A549 treated with Hydrocortisone at 1 μM for 4 hours (cell line): ENCODE data around the gene CCL15. TPM values are rescaled to one million over a fixed set of nuclear protein-coding genes. Genes with fewer than 3 reads are reported as not detected.

Source experiments
- total RNA-seq: library from RNA; stranded (reverse); fragments of 200-300 nt; extraction: Qiagen RNA extraction; gene quantifications from 5 replicates; pipeline ENCODE4 v1.2.3, GENCODE V29; 2022

Gene CCL15
- 0.09 to 0.13 TPM in 2 of 5 replicates, not detected in the others for total RNA-seq

GRCh38 chr17:36001110-36001771 lies at the start of gene CCL15:
TSS of gene CCL15 (minus strand) at chr17:36001553. CDS start at chr17:36001492, 61 bp downstream.

GRCh38 chr17:36017799-36018198 lies 16.4 kb upstream of the CCL15 start, which contains the start of gene CCL23:
TSS of gene CCL23 (minus strand) at chr17:36017972. CDS start at chr17:36017897, 75 bp downstream.

GRCh38 chr17:35986643-35987042 lies 14.7 kb downstream of the CCL15 start, which contains the start of gene CCL14:
TSS of gene CCL14 (minus strand) at chr17:35986729. CDS start at chr17:35986649, 80 bp downstream.

GRCh38 chr17:35981246-35981645 lies 20.1 kb downstream of the CCL15 start, which contains the start of gene CCL16:
TSS of gene CCL16 (minus strand) at chr17:35981497. CDS start at chr17:35981420, 77 bp downstream.

Other genes starting within 250 kb of the CCL15 start
- gene GAS2L2, start 248.3 kb downstream of the CCL15 start, total RNA-seq: 0.05 to 0.16 TPM (median 0.07 TPM) in 5 replicates
- gene C17orf50, start 240.7 kb downstream of the CCL15 start, total RNA-seq: 0.23 to 0.44 TPM (median 0.41 TPM) in 4 of 5 replicates, not detected in the other
- gene MMP28, start 205.9 kb downstream of the CCL15 start, total RNA-seq: 5.2 to 8.2 TPM (median 6.7 TPM) in 5 replicates
- gene TAF15, start 192.1 kb downstream of the CCL15 start, total RNA-seq: 198 to 262 TPM (median 206 TPM) in 5 replicates
- gene HEATR9, start 132.7 kb downstream of the CCL15 start, total RNA-seq: not detected in 5 replicates
- 0.76 to 1.5 TPM (median 1.3 TPM) in 5 replicates for gene CCL5, start 121.2 kb downstream of the CCL15 start, total RNA-seq
- gene RDM1, start 70.8 kb downstream of the CCL15 start, total RNA-seq: 2.4 to 3.0 TPM (median 2.8 TPM) in 5 replicates
- not detected in 5 replicates for gene LYZL6, start 57.8 kb downstream of the CCL15 start, total RNA-seq
- gene CCL16, start 20.1 kb downstream of the CCL15 start, total RNA-seq: not detected in 5 replicates
- not detected in 5 replicates for gene CCL14, start 14.8 kb downstream of the CCL15 start, total RNA-seq
- gene CCL23, start 16.4 kb upstream of the CCL15 start, total RNA-seq: not detected in 5 replicates
- gene CCL18, start 62.7 kb upstream of the CCL15 start, total RNA-seq: not detected in 5 replicates
- gene CCL3, start 88.6 kb upstream of the CCL15 start, total RNA-seq: not detected in 5 replicates
- gene CCL4, start 102.3 kb upstream of the CCL15 start, total RNA-seq: not detected in 5 replicates
- 2.1 to 3.6 TPM (median 2.5 TPM) in 5 replicates for gene TBC1D3B, start 175.1 kb upstream of the CCL15 start, total RNA-seq
- gene CCL3L1, start 195.2 kb upstream of the CCL15 start, total RNA-seq: not detected in 5 replicates
- not detected in 5 replicates for gene CCL4L2, start 209.5 kb upstream of the CCL15 start, total RNA-seq